A549 treated with AZD9567 at 1 μM for 4 hours (cell line): ENCODE results near the gene ACACA. TPM values are rescaled to one million over a fixed set of nuclear protein-coding genes. Genes with fewer than 3 reads are reported as not detected.

Experiments
- total RNA-seq: library from RNA; stranded (reverse); fragments of 200-300 nt; extraction: Qiagen RNA extraction; gene quantifications from 5 replicates; pipeline ENCODE4 v1.2.3, GENCODE V29; 2022; ENCODE audit not compliant: insufficient read depth

ACACA gene
- total RNA-seq, result 40.3 to 54.5 TPM (median 49.3 TPM) in 5 replicates

GRCh38 chr17:37406635-37407461 lies at the start of gene ACACA, which contains the start of gene TADA2A:
Gene ACACA (minus strand): TSS chr17:37406836. CDS start chr17:37406299, 537 bp downstream.
Gene TADA2A (plus strand): TSS chr17:37406886. CDS start chr17:37411366, 4,480 bp downstream.

DNA sequence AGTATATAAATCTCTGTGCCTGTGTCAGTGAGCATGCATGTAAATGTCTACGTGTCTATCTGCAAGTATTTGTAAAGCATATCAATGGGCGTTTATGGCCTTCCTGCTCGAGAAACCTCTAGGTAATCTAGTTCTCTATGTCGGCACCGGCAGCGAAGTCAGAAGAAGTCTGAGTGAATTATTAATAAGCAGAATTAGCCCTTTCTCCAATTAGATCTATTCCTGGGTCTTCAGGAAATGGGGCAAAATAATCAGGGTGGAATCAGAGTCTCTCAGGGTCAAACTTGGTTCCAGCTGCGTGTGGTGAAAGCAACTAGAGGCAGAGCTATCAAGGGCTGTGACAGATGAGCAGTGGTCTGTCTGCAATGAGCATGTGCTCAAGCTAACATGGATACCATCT lies 30.9 kb downstream of the ACACA start, which contains the start of gene C17orf78:
C17orf78 (plus strand) TSS at position 280 of the 400 bp plus-strand sequence; CDS start at position 388, 108 bp downstream.

Other genes starting within 250 kb of the ACACA start
- gene C17orf78, start 30.9 kb downstream of the ACACA start, total RNA-seq, result not detected in 5 replicates
- gene TADA2A, start 50 bp upstream of the ACACA start, total RNA-seq, result 11.3 to 13.6 TPM (median 13.0 TPM) in 5 replicates
- 44.4 to 54.1 TPM (median 51.7 TPM) in 5 replicates for gene DUSP14, start 83.1 kb upstream of the ACACA start, total RNA-seq
- gene SYNRG, start 202.6 kb upstream of the ACACA start, total RNA-seq, result 11.1 to 15.6 TPM (median 12.8 TPM) in 5 replicates
- gene DDX52, start 236.6 kb upstream of the ACACA start, total RNA-seq, result 26.2 to 28.2 TPM (median 27.9 TPM) in 5 replicates